Astrocyte of the cerebellum (primary cell): ENCODE measurements around the gene COCH.

Source experiments
- DNase-seq: peaks from one replicate; pipeline ENCODE4 v3.0.0-alpha.2; 2011; ENCODE audit warnings: low read depth
- H3K4me3 ChIP-seq: 2 replicates; pipeline ENCODE4 v1.5.1; 2011; ENCODE audit warnings: mild to moderate bottlenecking, low read depth, low read length, moderate library complexity
- in situ Hi-C: cut with HindIII; loops from 2 replicates; pipeline ENCODE4 v1.10.0; 2017; ENCODE audit warnings: low sequenced_read_pairs
- TF ChIP-seq, protein P1 (sequence below): IDR thresholded peaks from 2 replicates; pipeline ENCODE4 v1.5.1; 2012; ENCODE audit warnings: low read length, low read depth, moderate library complexity, mild to moderate bottlenecking; ENCODE audit errors: missing control alignments

Gene COCH

GRCh38 chr14:30938617-30939016 is 64.3 kb downstream of the COCH start:
- in situ Hi-C loops, result no loop called here
- TF ChIP-seq, protein P1, sequence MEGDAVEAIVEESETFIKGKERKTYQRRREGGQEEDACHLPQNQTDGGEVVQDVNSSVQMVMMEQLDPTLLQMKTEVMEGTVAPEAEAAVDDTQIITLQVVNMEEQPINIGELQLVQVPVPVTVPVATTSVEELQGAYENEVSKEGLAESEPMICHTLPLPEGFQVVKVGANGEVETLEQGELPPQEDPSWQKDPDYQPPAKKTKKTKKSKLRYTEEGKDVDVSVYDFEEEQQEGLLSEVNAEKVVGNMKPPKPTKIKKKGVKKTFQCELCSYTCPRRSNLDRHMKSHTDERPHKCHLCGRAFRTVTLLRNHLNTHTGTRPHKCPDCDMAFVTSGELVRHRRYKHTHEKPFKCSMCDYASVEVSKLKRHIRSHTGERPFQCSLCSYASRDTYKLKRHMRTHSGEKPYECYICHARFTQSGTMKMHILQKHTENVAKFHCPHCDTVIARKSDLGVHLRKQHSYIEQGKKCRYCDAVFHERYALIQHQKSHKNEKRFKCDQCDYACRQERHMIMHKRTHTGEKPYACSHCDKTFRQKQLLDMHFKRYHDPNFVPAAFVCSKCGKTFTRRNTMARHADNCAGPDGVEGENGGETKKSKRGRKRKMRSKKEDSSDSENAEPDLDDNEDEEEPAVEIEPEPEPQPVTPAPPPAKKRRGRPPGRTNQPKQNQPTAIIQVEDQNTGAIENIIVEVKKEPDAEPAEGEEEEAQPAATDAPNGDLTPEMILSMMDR, result no peak
- H3K4me3 ChIP-seq, result no peak overlapping the region
- no peak for DNase-seq
